OCI-LY1 (cell line): ENCODE results near the gene FGF3.

Source experiments
- EZH2 ChIP-seq: fragments of 200-600 bp; sonication (generic), shearing (Covaris generic); IDR thresholded peaks from 2 replicates; pipeline ENCODE4 v1.8.0; 2017; ENCODE audit warnings: borderline replicate concordance, mixed run types, mild to moderate bottlenecking, antibody characterized with exemption, low read length, moderate library complexity, mixed read lengths
- TF ChIP-seq, protein P1 (sequence below): fragments of 200-600 bp; sonication (generic), shearing (Covaris generic); IDR thresholded peaks from 2 replicates; pipeline ENCODE4 v1.5.1; 2017; ENCODE audit warnings: mild to moderate bottlenecking, antibody characterized with exemption, low read length, moderate library complexity, mixed read lengths

DNA sequence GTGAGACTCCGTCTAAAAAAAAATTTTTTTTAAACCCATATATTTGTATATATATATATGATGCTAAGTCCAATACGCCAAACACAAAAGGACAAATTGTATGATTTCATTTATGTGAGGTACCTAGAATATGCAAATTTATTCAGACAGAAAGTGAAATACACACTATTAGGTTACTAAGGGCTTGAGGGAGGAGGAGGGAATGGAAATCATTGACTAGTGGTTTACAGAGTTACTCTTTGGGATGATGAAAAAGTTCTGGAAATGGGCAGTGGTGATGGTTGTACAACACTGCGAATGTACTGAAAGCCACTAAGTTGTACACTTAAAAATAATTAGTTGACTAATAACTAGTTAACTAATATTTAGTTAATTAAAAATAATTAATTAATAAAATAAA is 36.2 kb upstream of the FGF3 start:
- TF ChIP-seq, protein P1, sequence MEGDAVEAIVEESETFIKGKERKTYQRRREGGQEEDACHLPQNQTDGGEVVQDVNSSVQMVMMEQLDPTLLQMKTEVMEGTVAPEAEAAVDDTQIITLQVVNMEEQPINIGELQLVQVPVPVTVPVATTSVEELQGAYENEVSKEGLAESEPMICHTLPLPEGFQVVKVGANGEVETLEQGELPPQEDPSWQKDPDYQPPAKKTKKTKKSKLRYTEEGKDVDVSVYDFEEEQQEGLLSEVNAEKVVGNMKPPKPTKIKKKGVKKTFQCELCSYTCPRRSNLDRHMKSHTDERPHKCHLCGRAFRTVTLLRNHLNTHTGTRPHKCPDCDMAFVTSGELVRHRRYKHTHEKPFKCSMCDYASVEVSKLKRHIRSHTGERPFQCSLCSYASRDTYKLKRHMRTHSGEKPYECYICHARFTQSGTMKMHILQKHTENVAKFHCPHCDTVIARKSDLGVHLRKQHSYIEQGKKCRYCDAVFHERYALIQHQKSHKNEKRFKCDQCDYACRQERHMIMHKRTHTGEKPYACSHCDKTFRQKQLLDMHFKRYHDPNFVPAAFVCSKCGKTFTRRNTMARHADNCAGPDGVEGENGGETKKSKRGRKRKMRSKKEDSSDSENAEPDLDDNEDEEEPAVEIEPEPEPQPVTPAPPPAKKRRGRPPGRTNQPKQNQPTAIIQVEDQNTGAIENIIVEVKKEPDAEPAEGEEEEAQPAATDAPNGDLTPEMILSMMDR: no peak
- TF ChIP-seq EZH2: no peak
